Erythroblast (primary cell): ENCODE measurements around the gene EFHC1.

Experiments
- GATA1 ChIP-seq: IDR thresholded peaks from 2 replicates; pipeline ENCODE4 v1.6.1; 2011; ENCODE audit warnings: low read depth, mild to moderate bottlenecking, control low read depth, low read length, moderate library complexity
- POLR2A ChIP-seq: IDR thresholded peaks from 2 replicates; pipeline ENCODE4 v1.6.1; 2011; ENCODE audit warnings: mild to moderate bottlenecking, low read length

DNA sequence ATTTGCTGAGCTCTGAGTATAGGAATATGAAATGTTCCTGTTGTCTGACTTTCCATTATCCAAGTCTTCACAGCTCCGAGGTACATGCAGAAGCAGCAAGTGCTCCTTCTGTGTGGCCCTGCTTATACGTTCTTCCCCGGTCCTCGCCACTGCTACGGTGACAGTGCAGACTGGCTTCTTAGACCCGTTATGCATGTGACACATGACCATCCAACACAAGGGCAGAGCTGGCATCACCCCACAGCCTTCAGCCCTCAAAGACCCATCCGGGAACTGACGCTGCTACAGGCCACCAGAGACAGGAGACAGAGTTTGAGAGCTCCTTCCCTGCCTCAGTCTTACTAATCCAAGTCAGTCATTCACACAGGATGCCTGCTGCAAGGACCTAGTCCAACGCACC lies 86.3 kb downstream of the EFHC1 start:
- TF ChIP-seq POLR2A = no peak
- no peak for TF ChIP-seq GATA1
